Astrocyte of the spinal cord (primary cell): ENCODE results near the gene PLD1.

Source experiments
- DNase-seq: peaks from one replicate; pipeline ENCODE4 v3.0.0; 2011; ENCODE audit warnings: low read depth, low spot score
- H3K4me3 ChIP-seq: 2 replicates; pipeline ENCODE4 v1.5.1; 2011; ENCODE audit warnings: low read depth, mild to moderate bottlenecking, low read length, moderate library complexity
- CTCF ChIP-seq: IDR thresholded peaks from 2 replicates; pipeline ENCODE4 v1.5.1; 2012; ENCODE audit warnings: low read depth, mild to moderate bottlenecking, low read length, inconsistent platforms
- in situ Hi-C: cut with HindIII; loops from 2 replicates; pipeline ENCODE4 v1.10.0; 2017; ENCODE audit warnings: low sequenced_read_pairs

The PLD1 gene

GRCh38 chr3:171743327-171744157, 66.7 kb downstream of the PLD1 start:
- in situ Hi-C loops: no loop called here
- no peak overlapping the region for H3K4me3 ChIP-seq
- no peak for DNase-seq
- TF ChIP-seq CTCF: no peak

GRCh38 chr3:171741377-171741776, 68.9 kb downstream of the PLD1 start:
- DNase-seq: no peak
- TF ChIP-seq CTCF: no peak
- in situ Hi-C loops: no loop called here
- H3K4me3 ChIP-seq: no peak overlapping the region

DNA sequence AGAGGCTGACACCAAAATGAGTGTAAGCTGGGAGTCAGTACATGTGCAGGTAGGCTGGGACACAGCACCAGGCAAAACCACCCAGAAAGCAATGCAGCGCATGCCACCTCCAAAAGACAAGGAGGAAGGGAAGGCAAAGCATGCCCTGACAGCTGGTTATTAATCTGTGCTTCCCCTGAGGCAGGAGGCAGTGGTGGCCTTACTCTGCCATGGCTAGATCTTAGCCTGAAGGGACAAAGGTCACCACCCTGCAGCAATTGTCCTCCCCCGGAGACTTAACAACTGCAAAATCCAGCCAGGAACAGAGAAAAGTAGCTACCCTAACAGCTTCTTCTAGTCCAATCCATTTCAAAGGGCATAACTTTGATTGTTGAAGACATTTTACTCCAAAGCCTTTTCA, 73.7 kb downstream of the PLD1 start:
- no peak overlapping the region for H3K4me3 ChIP-seq
- in situ Hi-C loops: no loop called here
- TF ChIP-seq CTCF: no peak
- DNase-seq: no peak

DNA sequence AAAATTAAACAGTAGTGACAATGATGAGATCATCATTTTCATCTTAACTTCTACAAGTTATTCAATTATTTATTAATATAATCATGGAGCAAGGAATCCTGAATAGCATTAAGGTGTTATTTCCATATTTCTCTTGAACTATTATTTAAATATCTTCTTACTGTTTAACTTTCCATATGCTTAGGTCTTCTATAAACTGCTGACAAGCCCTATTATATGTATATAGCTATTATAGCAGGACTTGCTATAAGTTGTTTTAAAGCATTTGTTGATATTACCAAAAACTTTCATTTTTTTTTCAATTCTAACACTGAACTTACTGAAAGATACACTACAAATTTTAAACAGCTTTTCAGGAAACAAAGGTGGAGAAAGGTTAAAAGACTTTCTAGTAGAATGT, 76.7 kb downstream of the PLD1 start:
- DNase-seq: no peak
- no peak for TF ChIP-seq CTCF
- in situ Hi-C loops: no loop called here
- no peak overlapping the region for H3K4me3 ChIP-seq

DNA sequence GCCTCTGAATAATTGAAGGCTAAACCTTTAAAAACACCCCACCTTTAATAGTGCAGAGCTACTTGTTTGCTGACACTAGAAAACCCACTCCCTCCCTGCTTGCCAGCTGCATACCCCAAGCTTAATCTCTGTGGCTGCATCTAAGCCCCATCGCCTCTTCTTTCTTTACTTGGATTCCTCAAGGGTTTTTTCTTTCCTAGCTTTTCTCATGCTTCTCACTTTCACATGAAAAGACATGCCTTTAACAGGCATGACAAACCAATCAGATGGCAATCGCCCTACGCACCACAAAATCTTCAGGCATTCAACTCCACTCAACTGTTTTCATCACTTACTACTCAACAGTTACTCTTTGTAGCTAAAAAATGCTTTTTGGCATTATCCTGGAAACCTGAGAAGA, 77.5 kb downstream of the PLD1 start:
- no peak overlapping the region for H3K4me3 ChIP-seq
- no peak for TF ChIP-seq CTCF
- DNase-seq: no peak
- in situ Hi-C loops: no loop called here

DNA sequence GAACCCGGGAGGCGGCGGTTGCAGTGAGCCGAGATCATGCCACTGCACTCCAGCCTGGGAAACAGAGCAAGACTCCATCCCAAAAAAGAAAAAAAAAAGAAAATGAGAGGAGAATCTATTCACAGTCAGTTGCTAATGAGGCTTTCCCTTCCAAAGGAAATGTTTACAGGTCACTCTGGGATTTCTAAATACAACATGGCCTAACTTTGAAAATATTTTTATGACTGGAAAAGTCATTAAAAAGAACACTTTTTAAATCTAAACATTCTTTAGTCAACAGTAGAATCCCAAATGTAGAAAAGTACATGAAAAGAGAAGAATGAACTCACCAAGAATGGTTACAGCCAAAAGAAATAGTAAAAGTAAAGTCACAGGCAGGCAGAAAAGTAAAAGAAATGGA, 78.6 kb downstream of the PLD1 start:
- in situ Hi-C loops: no loop called here
- no peak for DNase-seq
- no peak overlapping the region for H3K4me3 ChIP-seq
- no peak for TF ChIP-seq CTCF
